ENCODE results near the gene ZNF14. TPM values are rescaled to one million over a fixed set of nuclear protein-coding genes. Genes with fewer than 3 reads are reported as not detected.

ZNF14 gene
- total and polyA plus RNA-seq, 2 donors (not counting 3 experiments of a cell fraction or from before 2014, with no cell fraction given), result 0.65 to 2.6 TPM

- POLR2A ChIA-PET, result interaction anchor here (1.0 kb wide), 1 partner anchor 30 kb away, joined by 3 read pairs; no protein-coding TSS in a partner anchor
Observed at GRCh38 chr19:19746286-19747213, 13.6 kb upstream of the ZNF14 start.

More at GRCh38 chr19:19746286-19747213, 13.6 kb upstream of the ZNF14 start:
- dilution Hi-C loops (cut with MboI; ENCODE audit: extremely low pct_ligation_motif_present, low sequenced_read_pairs), result no loop called here
- Histone ChIP-seq H3K9ac (replicated peaks; ENCODE audit: extremely low read depth, insufficient read depth, low read length) (no peak overlapping the region), H3K4me1 (ENCODE audit: control insufficient read depth, extremely low read depth, insufficient read depth, low read length) (no peaks in the 10 kb centered on the region), H3K9me3 (replicated peaks; ENCODE audit: control insufficient read depth, insufficient read depth, low read length) (peaks cover 2% of the 10 kb centered on the region), H3K4me2 (ENCODE audit: insufficient read depth, low read length) (no peak overlapping the region), H3K36me3 (ENCODE audit: control insufficient read depth in 2 of 2, extremely low read depth in 1 of 2, insufficient read depth in 2 of 2, low read length in 2 of 2) (no peaks in the 10 kb centered on the region), H3K4me3 (replicated peaks in 1 of 3; ENCODE audit: insufficient read depth in 1 of 3, low read depth in 1 of 3, low read length in 3 of 3) (no peak overlapping the region), H3K27ac (ENCODE audit: insufficient read depth, low read depth, low read length) (no peak overlapping the region), H4K20me1 (replicated peaks; ENCODE audit: control insufficient read depth, extremely low read depth, insufficient read depth, low read length) (no peaks in the 10 kb centered on the region), H3K79me2 (ENCODE audit: control insufficient read depth, insufficient read depth, low read length) (no peaks in the 10 kb centered on the region), H3K9me1 (replicated peaks; ENCODE audit: control insufficient read depth, extremely low read depth, insufficient read depth, low read length) (no peaks in the 10 kb centered on the region), H2AFZ (ENCODE audit: low read depth, low read length) (no peak overlapping the region), H3K27me3 (ENCODE audit: control insufficient read depth in 2 of 2, insufficient read depth in 2 of 2, low read length in 2 of 2) (no peaks in the 10 kb centered on the region)
- FAIRE-seq (no peak), DNase-seq (ENCODE audit: low read depth, low spot score) (no peak)
- TF ChIP-seq FOS (IDR thresholded peaks at IDR 0.05; ENCODE audit: borderline replicate concordance, insufficient read depth, low read length) (no peak), JUN (IDR thresholded peaks at IDR 0.05; ENCODE audit: borderline replicate concordance, insufficient read depth, insufficient read length, low read depth) (no peak), CTCF (IDR thresholded peaks at IDR 0.05; ENCODE audit: extremely low read depth in 1 of 2, insufficient read depth in 1 of 2, low read depth in 1 of 2, low read length in 2 of 2) (no peak), MAX (IDR thresholded peaks at IDR 0.05; ENCODE audit: insufficient read depth, insufficient read length) (no peak), EZH2 (IDR thresholded peaks at IDR 0.05; ENCODE audit: borderline replicate concordance, low read depth, low read length, severe bottlenecking) (no peak), POLR2AphosphoS5 (IDR thresholded peaks at IDR 0.05; ENCODE audit: insufficient read depth, low read depth, low read length) (no peak), GATA2 (IDR thresholded peaks at IDR 0.05; ENCODE audit: insufficient read depth, insufficient read length, low read depth, low read length) (no peak), MYC (IDR thresholded peaks at IDR 0.05; ENCODE audit: low read depth, low read length) (no peak), POLR2A (IDR thresholded peaks at IDR 0.05; ENCODE audit: low read depth, low read length) (no peak)
- intact Hi-C loops (cut with micrococcal nuclease), result no loop called here
- no TSS peak for BruUV-seq (replicated peaks)
- CTCF ChIA-PET, result no interaction called here
